Lower leg skin (tissue), 3 donors: Measurements from ENCODE around the gene EYA3.

Source experiments
- POLR2A ChIP-seq, 2 donors: fragments of 450-650 bp; IDR thresholded peaks; one replicate each; pipeline ENCODE4 v1.6.1; 2016 to 2017; ENCODE audit warnings: antibody characterized with exemption in 2 of 2, mild to moderate bottlenecking in 1 of 2, moderate library complexity in 1 of 2
- TF ChIP-seq, protein P1 (sequence below), 3 donors: fragments of 450-650 bp; IDR thresholded peaks; one replicate each; pipeline ENCODE4 v1.5.1; 2016; ENCODE audit warnings: antibody characterized with exemption in 3 of 3, mild to moderate bottlenecking in 3 of 3, moderate library complexity in 2 of 3

GRCh38 chr1:28104866-28105467 lies 16.6 kb upstream of the EYA3 start:
- TF ChIP-seq POLR2A (IDR thresholded peaks at IDR 0.05), result no peak
- TF ChIP-seq, protein P1, sequence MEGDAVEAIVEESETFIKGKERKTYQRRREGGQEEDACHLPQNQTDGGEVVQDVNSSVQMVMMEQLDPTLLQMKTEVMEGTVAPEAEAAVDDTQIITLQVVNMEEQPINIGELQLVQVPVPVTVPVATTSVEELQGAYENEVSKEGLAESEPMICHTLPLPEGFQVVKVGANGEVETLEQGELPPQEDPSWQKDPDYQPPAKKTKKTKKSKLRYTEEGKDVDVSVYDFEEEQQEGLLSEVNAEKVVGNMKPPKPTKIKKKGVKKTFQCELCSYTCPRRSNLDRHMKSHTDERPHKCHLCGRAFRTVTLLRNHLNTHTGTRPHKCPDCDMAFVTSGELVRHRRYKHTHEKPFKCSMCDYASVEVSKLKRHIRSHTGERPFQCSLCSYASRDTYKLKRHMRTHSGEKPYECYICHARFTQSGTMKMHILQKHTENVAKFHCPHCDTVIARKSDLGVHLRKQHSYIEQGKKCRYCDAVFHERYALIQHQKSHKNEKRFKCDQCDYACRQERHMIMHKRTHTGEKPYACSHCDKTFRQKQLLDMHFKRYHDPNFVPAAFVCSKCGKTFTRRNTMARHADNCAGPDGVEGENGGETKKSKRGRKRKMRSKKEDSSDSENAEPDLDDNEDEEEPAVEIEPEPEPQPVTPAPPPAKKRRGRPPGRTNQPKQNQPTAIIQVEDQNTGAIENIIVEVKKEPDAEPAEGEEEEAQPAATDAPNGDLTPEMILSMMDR (IDR thresholded peaks at IDR 0.05), result no peak
